Parathyroid adenoma (tissue), 2 donors: ENCODE measurements around the gene DAW1.

ENCODE experiments used
- H2AFZ ChIP-seq: fragments of 300-600 bp; sonication (generic); one replicate; pipeline ENCODE4 v1.7.0; 2017; ENCODE audit warnings: antibody characterized with exemption, mild to moderate bottlenecking
- H3K27ac ChIP-seq: fragments of 300-600 bp; sonication (generic); one replicate; pipeline ENCODE4 v1.7.0; 2017
- H3K27me3 ChIP-seq: fragments of 300-600 bp; sonication (generic); one replicate; pipeline ENCODE4 v1.7.0; 2017; ENCODE audit warnings: low read length; ENCODE audit not compliant: control insufficient read depth, insufficient read depth
- H3K36me3 ChIP-seq: fragments of 300-600 bp; sonication (generic); one replicate; pipeline ENCODE4 v1.7.0; 2017; ENCODE audit warnings: low read length; ENCODE audit not compliant: control insufficient read depth, insufficient read depth
- H3K4me1 ChIP-seq: fragments of 300-600 bp; sonication (generic); one replicate; pipeline ENCODE4 v1.7.0; 2017; ENCODE audit warnings: control low read depth
- H3K4me2 ChIP-seq: fragments of 300-600 bp; sonication (generic); one replicate; pipeline ENCODE4 v1.7.0; 2017; ENCODE audit warnings: low read length
- H3K4me3 ChIP-seq: fragments of 300-600 bp; sonication (generic); one replicate; pipeline ENCODE4 v1.7.0; 2017; ENCODE audit warnings: low read depth, low read length
- H3K79me2 ChIP-seq: fragments of 300-600 bp; sonication (generic); one replicate; pipeline ENCODE4 v1.7.0; 2017; ENCODE audit warnings: control low read depth
- H3K9ac ChIP-seq: fragments of 300-600 bp; sonication (generic); one replicate; pipeline ENCODE4 v1.7.0; 2017; ENCODE audit warnings: mild to moderate bottlenecking
- H3K9me3 ChIP-seq: fragments of 300-600 bp; sonication (generic); one replicate; pipeline ENCODE4 v1.7.0; 2017; ENCODE audit warnings: low read length; ENCODE audit not compliant: control insufficient read depth
- TF ChIP-seq, protein P1 (sequence below): fragments of 300-600 bp; sonication (generic); IDR thresholded peaks from one replicate; pipeline ENCODE4 v1.7.0; 2017; ENCODE audit warnings: antibody characterized with exemption, mild to moderate bottlenecking
- donor health status: primary hyperparathyroidism.

Gene DAW1

DNA sequence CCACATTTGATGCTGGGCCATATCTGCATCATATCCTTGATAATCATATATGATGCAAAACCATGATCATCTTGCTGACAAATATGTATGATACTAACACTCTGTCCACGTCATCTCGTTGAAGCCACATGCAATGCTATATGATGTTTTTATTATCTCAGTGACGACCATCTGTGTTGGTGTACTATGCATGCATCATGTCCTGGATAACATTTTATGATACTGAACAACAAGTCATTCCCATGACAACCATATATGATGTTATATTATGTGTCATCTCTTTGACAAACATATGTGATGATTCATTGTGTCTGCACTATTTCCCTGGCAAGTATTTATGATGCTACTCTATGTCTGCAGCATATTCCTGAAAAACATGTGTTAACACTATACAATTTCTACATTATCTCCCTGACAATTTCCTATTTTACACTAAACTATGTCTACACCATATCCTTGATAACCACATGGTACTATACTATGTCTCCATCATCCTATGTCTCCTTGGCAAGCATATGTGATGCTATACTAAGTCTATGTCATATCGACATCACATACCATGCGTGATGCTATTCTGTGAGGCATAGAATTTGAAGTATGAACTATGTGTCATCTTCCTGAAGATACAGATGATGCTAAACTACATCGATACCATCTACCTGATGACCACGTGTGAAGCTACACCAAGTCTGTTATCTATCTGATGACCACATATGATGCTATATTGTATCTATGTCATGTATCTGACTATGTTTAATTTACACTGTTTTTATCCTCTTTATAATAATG is 37.0 kb downstream of the DAW1 start:
- H3K4me2 ChIP-seq: no peak overlapping the region
- no peaks in the 10 kb centered on the region for H3K9me3 ChIP-seq
- no peaks in the 10 kb centered on the region for H3K27me3 ChIP-seq
- no peaks in the 10 kb centered on the region for H3K4me1 ChIP-seq
- no peak overlapping the region for H2AFZ ChIP-seq
- no peak overlapping the region for H3K4me3 ChIP-seq
- no peaks in the 10 kb centered on the region for H3K36me3 ChIP-seq
- H3K27ac ChIP-seq: no peak overlapping the region
- no peaks in the 10 kb centered on the region for H3K79me2 ChIP-seq
- H3K9ac ChIP-seq: no peak overlapping the region
- TF ChIP-seq, protein P1, sequence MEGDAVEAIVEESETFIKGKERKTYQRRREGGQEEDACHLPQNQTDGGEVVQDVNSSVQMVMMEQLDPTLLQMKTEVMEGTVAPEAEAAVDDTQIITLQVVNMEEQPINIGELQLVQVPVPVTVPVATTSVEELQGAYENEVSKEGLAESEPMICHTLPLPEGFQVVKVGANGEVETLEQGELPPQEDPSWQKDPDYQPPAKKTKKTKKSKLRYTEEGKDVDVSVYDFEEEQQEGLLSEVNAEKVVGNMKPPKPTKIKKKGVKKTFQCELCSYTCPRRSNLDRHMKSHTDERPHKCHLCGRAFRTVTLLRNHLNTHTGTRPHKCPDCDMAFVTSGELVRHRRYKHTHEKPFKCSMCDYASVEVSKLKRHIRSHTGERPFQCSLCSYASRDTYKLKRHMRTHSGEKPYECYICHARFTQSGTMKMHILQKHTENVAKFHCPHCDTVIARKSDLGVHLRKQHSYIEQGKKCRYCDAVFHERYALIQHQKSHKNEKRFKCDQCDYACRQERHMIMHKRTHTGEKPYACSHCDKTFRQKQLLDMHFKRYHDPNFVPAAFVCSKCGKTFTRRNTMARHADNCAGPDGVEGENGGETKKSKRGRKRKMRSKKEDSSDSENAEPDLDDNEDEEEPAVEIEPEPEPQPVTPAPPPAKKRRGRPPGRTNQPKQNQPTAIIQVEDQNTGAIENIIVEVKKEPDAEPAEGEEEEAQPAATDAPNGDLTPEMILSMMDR: no peak

DNA sequence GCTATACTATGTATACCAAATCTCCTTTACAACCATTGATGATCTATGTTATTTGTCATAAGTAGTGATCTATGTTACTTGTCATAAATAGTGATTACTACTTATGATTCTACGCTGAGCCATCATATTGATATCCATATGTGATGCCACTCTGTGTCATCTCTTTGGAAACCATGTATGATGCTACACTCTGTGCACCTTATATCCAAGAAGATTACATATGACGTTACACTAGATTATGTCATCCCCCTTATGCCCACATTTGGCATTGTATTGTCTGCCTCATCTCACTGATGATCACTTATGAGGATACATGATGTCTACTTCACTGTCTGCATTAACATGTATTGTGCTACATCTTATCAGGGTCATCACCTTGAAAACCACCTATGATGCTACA is 42.9 kb downstream of the DAW1 start:
- TF ChIP-seq, protein P1: no peak
- Histone ChIP-seq H3K4me2 (no peak overlapping the region), H3K9me3 (no peaks in the 10 kb centered on the region), H3K9ac (no peak overlapping the region), H3K79me2 (no peaks in the 10 kb centered on the region), H2AFZ (no peak overlapping the region), H3K27ac (no peak overlapping the region), H3K4me3 (no peak overlapping the region), H3K4me1 (no peaks in the 10 kb centered on the region), H3K36me3 (no peaks in the 10 kb centered on the region), H3K27me3 (no peaks in the 10 kb centered on the region)

DNA sequence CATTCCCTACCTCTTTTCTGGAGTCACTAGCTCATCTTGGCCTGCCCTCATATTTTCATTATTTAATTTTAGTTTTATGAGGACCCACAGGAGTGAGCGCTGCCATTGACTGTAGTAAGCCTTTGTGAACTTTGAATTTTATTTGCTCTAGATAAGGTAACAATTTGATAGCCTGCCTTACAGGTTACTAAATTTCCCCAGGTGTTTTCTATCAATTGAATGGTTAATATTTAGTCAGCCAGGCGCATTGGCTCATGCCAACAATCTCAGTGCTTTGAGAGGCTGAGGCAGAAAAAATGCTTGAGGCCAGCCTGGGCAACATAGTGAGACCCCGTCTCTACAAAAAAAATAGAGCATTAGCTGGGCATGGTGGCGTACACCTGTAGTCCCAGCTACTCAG is 50.2 kb downstream of the DAW1 start:
- no peak overlapping the region for H2AFZ ChIP-seq
- H3K27ac ChIP-seq: no peak overlapping the region
- H3K9me3 ChIP-seq: no peaks in the 10 kb centered on the region
- no peaks in the 10 kb centered on the region for H3K79me2 ChIP-seq
- H3K4me1 ChIP-seq: no peaks in the 10 kb centered on the region
- H3K9ac ChIP-seq: no peak overlapping the region
- TF ChIP-seq, protein P1: no peak
- H3K4me3 ChIP-seq: no peak overlapping the region
- no peaks in the 10 kb centered on the region for H3K27me3 ChIP-seq
- H3K36me3 ChIP-seq: no peaks in the 10 kb centered on the region
- no peak overlapping the region for H3K4me2 ChIP-seq

- no peaks in the 10 kb centered on the region for H3K4me1 ChIP-seq
- no peaks in the 10 kb centered on the region for H3K79me2 ChIP-seq
- H3K4me2 ChIP-seq: no peak overlapping the region
- H3K9ac ChIP-seq: no peak overlapping the region
- H3K27ac ChIP-seq: no peak overlapping the region
- TF ChIP-seq, protein P1: no peak
- no peak overlapping the region for H3K4me3 ChIP-seq
- H3K27me3 ChIP-seq: no peaks in the 10 kb centered on the region
- no peaks in the 10 kb centered on the region for H3K36me3 ChIP-seq
- H2AFZ ChIP-seq: no peak overlapping the region
- no peaks in the 10 kb centered on the region for H3K9me3 ChIP-seq
Observed at GRCh38 chr2:227932001-227932400, 60.6 kb downstream of the DAW1 start.

GRCh38 chr2:227932403-227932802 is 61.0 kb downstream of the DAW1 start:
- no peak overlapping the region for H3K4me2 ChIP-seq
- TF ChIP-seq, protein P1: no peak
- H3K4me3 ChIP-seq: no peak overlapping the region
- H3K79me2 ChIP-seq: no peaks in the 10 kb centered on the region
- no peaks in the 10 kb centered on the region for H3K4me1 ChIP-seq
- H2AFZ ChIP-seq: no peak overlapping the region
- H3K27ac ChIP-seq: no peak overlapping the region
- no peaks in the 10 kb centered on the region for H3K9me3 ChIP-seq
- no peaks in the 10 kb centered on the region for H3K36me3 ChIP-seq
- no peaks in the 10 kb centered on the region for H3K27me3 ChIP-seq
- H3K9ac ChIP-seq: no peak overlapping the region
